ENCODE data around the gene CRLF2.
"Not testable (repeated sequence)": the region's sequence is repeated elsewhere in the genome, so short reads cannot be mapped to it uniquely, and the experiment has no call there.

The CRLF2 gene

DNA sequence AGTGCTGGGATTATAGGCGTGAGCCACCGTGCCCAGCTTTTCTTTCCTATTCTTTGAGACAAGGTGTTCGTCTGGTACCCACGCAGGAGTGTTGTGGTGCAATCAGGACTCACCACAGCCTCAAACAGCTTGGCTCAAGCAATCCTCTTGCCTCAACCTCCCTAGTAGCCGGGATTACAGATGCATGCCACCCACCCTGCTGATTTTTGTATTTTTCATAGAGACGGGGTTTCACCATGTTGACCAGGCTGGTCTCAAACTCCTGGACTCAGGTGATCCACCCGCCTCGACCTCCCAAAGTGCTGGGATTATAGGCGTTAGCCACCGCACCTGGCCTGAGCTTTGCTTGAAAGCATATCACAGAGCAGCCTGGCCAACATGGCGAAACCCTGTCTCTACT, 1.5 kb upstream of the CRLF2 start:
- no peak for DNase-seq (ENCODE audit: low read depth, low spot score)

DNA sequence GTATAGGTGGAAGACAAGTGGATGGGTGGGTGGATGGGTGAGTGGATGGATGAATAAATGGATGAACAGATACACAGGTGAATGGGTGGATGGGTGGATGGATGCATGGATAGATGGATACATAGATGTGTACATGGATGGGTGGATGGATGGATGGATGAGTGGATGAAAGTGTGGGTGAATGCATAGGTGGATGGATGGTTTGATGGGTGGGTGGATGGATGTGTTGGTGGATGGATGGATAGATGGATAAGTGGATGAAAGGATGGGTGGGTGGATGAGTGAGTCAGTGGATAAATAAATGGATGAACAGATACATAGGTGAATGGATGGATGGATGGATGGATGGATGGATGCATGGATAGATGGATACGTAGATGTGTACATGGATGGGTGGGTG, 1.6 kb downstream of the CRLF2 start:
- DNase-seq (ENCODE audit: low read depth, low spot score) = no peak

DNA sequence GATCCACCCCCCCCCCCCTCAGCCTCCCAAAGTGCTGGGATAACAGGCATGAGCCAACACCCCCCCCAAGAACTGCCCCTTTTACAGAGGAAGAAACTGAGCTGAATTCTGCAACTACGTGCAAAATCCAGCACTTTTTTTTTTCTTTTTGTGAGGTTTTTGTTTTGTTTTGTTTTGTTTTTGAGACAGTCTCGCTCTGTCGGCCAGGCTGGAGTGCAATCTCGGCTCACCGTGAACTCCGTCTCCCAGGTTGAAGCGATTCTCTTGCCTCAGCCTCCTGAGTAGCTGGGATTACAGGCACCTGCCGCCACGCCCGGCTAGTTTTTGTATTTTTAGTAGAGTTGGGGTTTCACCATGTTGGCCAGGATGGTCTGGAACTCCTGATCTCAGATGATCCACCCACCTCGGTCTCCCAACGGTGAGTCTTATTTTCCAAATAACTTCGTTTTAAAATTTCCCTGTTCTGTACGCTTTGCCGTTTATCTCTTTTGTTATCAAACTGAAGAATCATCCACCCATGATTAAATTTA, 4.9 kb downstream of the CRLF2 start:
- no peak for DNase-seq (ENCODE audit: low read depth, low spot score)

DNA sequence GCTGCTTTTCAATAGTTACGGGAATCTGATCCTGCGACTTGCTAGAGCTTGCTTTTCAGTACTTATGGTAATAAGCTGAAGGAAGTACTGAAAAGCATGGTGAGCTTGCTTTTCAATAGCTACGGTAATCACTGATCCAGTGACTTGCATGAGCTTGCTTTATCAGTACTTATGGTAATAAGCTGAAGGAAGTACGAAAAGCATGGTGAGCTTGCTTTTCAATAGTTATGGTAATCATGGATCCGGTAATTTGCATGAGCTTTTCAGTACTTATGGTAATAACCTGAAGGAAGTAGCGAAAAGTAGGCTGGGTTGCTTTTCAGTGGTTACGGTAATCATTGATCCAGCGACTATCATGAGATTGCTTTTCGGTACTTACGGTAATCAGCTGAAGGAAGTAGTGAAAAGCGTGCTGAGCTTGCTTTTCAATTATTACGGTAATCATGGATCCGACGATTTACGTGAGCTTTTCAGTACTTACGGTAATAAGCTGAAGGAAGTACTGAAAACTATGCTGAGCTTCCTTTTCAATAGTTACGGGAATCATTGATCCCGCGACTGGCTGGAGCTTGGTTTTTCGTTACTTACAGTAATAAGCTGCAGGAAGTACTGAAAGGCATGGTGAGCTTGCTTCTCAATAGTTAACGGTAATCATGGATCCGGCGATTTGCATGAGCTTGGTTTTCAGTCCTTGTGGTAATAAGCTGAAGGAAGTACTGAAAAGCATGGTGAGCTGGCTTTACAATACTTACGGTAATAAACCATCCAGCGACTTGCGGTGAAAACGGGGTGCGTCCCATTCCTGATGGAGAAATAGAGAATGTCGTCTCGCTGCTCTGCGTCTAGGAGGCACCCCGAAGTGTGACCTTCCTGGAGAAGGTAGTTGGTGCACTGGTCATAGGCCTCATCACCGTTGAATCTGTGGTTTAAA, 6.5 kb downstream of the CRLF2 start:
- no peak for DNase-seq (ENCODE audit: low read depth, low spot score)

DNA sequence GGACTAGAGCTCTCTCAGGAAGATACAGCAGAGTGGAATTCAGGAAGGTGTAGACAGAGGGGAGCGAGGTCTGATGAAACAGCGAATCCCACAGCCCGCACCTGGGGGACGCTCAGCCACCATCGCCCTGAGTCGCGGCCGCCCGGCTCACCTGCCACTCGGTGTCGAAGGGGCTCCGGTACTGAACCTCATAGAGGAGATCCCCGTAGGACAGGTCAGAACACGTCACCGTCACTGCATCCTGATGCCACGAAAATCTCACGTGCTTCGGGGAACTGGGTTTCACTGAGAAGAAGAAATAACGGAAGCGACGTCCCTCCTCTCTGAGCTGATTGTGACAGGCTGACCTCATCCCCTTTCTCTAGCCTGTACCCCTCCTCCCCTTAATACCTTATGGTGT, 10.2 kb downstream of the CRLF2 start:
- DNase-seq (ENCODE audit: low read depth, low spot score) = no peak

DNA sequence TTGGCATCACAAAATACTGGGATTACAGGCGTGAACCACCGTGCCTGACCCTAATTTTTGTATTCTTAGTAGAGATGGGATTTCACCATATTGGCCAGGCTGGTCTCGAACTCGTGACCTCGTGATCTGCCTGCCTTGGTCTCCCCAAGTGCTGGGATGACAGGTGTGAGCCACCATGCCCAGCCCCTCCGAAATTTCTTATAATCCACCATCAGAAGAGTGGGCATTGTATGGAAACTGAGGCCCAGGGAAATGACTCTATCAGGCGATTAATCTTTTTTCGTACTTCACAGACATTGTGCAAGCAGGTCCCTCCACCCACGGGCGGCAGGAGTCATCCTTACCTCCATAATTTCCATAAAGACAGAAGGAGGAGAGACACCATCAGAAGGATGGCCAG, 16.0 kb downstream of the CRLF2 start:
- no peak for DNase-seq (ENCODE audit: low read depth, low spot score)

DNA sequence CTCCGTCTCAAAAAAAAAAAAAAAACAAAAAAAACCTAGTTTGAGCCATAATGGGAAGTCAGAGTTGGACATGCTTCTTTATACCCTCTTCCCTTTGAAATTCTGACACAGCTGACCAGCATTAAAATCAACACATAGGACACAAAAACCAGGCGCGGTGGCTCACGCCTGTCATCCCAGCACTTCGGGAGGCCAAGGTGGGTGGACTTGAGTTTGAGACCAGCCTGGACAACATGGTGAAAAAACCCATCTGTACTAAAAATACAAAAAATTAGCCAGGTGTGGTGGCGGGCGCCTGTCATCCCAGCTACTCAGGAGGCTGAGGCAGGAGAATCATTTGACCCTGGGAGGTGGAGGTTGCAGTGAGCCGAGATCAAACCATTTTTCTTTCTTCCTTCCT, 20.3 kb downstream of the CRLF2 start:
- DNase-seq (ENCODE audit: low read depth, low spot score) = not testable (repeated sequence)

DNA sequence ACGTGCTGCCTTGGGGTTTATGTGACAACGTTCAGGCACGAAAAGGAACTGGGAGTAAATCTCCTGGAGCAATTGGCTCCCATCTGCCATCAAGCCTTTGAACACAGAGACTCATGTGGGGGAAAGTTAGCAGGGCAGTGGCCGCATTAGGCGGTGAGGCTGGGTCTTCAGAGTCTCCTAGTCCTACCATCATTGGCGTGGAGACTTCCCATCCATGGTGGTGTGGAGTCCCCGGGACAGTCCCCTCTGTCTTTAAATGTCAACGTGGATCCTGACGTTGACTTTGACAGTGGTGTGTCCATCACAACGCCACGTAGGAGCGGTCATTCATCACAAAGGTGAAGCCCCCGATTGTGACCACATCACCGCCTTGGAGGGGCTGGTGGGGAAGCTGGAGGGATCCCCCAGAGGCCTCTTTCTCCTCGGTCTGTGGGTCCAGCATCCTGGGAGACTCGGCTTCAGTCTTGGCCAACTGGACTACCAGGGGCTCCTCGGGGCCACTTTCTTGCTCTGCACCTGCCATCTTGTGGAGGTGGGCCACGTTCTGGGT, 21.8 kb downstream of the CRLF2 start:
- no peak for DNase-seq (ENCODE audit: low read depth, low spot score)

DNA sequence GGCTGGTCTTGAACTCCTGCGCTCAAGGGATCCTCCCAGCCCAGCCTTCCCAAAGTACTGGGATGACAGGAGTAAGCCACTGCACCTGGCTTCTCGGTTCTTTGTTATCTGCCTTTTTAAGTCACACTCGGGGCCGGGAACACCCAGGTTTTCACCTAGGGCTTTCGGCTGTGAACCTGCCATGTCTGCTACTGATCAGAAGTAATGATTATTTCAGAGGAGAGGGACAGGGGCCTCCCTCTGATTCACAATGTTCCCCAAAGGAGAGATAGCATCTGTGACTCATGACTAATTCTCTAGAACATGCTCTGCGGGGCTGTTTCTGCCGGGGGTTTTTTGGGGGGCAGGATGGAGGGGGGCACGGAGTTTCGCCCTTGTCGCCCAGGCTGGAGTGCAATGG, 26.9 kb downstream of the CRLF2 start:
- no peak for DNase-seq (ENCODE audit: low read depth, low spot score)

DNA sequence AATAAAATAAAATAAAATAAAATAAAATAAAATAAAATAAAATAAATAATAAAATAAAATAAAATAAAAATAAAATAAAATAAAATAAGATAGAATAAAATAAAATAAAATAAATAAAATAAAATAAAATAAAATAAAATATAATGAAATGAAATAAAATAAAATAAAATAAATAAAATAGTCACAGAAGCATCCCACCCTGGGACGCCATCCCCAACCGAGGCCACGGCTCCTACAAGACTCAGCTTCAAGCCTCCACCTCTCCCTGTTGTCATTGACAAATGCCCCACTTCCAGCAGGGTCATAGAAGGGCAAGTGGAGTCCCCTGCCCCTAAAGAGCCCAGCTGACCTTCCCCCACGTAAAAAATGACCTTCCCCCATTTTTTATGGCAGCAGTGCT, 30.2 kb downstream of the CRLF2 start:
- DNase-seq (ENCODE audit: low read depth, low spot score) = no peak

DNA sequence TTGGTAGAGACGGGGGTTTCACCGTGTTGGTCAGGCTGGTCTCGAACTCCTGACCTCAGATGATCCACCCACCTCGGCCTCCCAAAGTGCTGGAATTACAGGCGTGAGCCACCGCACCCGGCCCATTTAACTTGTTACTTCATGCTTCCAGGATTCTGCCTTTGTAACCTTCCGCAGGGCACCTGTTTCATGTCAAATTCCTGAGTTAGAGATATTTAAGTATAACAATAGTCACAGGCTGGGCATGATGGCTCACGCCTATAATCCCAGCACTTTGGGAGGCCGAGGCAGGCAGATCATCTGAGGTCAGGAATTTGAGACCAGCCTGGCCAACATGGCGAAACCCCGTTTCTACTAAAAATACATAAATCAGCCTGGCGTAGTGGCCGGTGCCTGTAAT, 30.8 kb downstream of the CRLF2 start:
- DNase-seq (ENCODE audit: low read depth, low spot score) = not testable (repeated sequence)

DNA sequence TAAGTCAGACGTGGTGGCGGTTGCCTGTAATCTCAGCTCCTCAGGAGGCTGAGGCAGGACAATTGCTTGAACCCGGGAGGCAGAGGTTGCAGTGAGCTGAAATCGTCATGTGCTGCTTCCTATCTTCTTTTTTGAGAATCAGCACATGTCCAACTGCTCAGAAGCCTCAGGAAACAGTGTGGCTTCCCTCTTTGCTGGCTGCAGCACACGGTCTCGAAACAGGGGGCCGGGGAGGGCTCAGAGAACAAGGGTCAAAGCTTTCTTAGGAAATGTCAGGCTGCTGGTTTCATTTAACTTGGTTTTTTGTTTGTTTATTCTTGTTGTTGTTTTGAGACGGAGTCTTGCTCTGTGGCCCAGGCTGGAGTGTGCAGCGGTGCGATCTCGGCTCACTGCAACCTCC, 31.3 kb downstream of the CRLF2 start:
- DNase-seq (ENCODE audit: low read depth, low spot score) = no peak

DNA sequence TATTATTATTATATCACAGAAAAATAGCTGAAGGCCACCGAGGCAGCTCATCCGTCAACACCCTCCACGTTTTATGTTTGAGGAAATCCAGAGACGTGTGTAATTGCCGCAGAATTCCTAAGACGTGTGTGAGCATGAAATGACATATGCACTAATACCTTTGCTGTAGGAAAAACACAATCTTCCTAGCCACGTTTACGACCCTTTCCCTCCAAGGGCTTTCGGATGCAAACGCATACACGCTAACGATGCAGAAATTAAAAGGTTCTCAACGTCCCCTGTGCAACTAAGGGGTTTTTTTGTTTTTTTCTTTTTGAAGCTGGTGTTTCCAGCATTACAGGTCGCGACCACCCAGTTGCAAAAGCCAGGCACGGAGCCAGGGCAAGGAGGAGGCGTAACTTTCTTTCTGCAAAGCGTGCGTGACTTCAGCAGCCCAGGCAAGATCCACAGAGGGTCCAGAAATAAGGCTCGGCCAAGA, 33.8 kb downstream of the CRLF2 start:
- DNase-seq (ENCODE audit: low read depth, low spot score) = no peak

DNA sequence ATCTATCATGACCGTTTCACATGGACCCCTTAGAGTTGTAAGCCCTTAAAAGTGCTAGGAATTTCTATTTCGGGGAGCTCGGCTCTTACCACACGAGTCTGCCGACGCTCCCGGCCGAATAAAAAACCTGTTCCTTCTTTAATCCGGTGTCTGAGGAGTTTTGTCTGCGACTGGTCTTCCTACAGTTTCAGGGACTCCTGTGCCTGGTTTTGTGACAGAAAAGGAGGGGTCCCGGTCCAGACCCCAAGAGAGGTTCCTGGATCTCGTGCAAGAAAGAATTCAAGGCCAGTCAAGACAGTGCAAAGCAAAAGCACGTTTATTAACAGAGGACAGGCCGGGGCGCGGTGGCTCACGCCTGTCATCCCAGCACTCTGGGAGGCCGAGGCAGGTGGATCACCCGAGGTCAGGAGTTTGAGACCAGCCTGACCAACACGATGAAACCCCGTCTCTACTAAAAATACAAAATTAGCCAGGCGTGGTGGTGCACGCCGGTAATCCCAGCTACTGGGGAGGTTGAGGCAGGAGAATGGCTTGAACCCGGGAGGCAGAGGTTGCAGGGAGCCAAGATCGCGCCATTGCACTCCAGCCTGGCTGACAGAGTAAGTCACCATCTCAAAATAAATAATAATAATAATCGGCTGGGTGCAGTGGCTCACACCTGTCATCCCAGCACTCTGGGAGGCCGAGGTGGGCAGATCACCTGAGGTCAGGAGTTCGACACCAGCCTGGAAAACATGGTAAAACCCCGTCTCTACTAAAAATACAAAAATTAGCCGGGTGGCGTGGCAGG, 35.7 kb downstream of the CRLF2 start:
- DNase-seq (ENCODE audit: low read depth, low spot score) = not testable (repeated sequence)

DNA sequence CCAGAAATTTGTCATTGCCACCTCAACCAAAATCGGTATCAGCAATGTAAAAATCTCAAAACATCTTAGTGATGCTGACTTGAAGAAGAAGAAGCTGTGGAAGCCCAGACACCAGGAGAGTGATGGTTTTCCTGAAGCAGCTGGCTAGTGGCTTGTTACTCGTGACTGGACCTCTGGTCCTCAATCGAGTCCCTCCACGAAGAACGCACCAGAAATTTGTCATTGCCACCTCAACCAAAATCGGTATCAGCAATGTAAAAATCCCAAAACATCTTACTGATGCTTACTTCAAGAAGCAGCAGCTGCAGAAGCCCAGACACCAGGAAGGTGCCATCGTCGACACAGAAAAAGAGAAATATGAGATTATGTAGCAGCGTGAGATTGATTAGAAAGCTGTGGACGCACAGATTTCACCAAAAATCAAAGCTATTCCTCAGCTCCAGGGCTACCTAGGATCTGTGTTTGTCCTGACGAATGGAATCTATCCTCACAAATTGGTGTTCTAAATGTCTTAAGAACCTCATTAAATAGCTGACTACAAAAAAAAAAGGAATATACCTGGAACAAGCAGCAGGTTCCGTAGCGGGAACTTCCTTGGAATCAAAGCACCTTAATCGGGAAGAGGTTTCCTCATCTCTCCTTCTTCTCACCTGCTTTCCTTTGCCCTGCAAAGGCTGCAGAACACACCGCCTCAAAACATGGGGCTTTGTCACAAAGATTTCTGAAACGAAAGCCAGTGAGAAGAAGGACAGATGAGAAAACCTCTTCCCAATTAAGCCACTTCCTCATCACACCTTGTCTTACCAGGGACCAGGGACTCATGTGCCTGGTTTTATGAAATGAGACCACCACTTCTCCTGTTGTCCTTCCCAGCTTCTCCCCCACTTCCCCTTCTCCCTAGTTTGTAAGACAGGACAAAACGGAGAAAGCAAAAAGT, 37.6 kb downstream of the CRLF2 start:
- DNase-seq (ENCODE audit: low read depth, low spot score) = not testable (repeated sequence)

DNA sequence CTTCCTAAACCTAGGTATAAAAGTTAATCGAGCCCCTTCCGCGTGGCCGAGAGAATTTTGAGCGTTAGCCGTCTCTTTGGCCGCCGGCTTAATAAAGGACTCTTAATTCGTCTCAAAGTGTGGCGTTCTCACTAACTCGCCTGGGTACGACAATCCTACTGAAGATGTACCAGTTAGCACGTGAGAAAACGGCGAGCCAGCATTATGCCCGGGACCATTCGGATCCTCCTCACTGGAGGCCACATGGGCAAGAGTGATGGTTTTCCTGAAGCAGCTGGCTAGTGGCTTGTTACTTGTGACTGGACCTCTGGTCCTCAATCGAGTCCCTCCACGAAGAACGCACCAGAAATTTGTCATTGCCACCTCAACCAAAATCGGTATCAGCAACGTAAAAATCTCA, 39.0 kb downstream of the CRLF2 start:
- DNase-seq (ENCODE audit: low read depth, low spot score) = not testable (repeated sequence)

DNA sequence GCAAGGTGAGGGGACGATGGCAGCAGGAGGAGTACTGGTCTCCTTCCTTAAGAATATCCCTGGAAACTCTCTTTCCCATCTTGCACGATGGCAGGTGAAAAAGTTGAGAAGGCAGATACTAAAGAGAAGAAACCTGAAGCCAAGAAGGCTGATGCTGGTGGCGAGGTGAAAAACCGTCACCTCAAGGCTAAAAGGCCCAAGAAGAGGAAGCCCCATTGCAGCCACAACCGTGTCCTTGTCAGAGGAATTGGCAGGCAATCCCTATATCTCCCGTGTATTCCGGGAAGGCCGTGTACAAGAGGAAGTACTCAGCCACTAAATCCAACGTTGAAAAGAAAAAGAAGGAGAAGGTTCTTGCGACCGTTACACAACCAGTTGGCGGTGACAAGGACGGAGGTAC, 40.0 kb downstream of the CRLF2 start:
- no peak for DNase-seq (ENCODE audit: low read depth, low spot score)

DNA sequence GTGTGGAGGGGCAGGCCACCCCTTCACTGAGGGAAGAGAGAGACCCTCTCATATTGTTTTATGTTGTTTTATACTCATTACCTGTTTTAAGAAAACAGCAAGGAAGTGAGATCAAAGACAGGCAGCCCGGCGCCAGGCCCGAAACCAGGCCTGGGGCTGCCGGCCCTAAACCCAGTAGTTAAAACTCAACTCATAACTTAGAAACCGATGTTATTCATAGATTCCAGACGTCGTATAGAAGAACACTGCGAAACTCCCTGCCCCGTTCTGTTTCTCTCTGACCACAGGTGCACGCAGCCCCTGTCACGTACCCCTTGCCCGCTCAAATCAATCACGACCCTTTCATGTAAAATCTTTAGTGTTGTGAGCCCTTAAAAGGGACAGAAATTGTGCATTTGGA, 40.5 kb downstream of the CRLF2 start:
- not testable (repeated sequence) for DNase-seq (ENCODE audit: low read depth, low spot score)

DNA sequence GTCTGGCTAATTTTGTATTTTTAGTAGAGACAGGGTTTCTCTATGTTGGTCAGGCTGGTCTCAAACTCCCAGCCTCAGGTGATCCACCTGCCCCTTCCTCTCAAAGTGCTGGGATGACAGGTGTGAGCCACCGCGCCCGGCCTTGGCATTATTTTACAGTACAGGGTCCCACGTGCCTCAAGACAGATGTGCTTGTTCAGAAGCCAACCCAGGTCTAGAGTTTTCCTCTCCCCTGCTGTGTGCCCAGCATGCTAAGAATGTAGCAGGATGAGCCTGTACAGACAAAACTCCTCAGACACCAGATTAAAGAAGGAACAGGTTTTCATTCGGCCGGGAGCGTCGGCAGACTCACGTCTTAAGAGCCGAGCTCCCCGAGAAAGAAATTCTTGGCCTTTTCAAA, 42.2 kb downstream of the CRLF2 start:
- DNase-seq (ENCODE audit: low read depth, low spot score) = no peak

DNA sequence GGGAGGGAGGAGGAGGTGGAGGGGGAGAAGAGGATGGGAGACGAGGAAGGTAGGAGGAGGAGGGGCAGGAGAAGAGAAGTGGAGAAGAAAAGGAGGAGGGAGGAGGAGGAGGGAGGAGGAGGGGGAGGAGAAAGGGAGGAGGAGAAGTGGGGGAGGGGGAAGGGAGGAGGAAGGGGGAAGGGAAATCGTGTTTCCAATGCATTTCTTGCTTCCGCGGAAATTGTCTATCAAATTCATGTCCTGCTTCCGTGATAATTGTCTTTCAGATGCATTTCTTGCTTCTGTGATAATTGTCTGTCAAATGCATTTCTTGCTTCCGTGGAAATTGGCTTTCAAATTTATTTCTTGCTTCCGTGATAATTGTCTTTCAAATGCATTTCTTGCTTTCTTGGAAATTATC, 43.3 kb downstream of the CRLF2 start:
- no peak for DNase-seq (ENCODE audit: low read depth, low spot score)

DNA sequence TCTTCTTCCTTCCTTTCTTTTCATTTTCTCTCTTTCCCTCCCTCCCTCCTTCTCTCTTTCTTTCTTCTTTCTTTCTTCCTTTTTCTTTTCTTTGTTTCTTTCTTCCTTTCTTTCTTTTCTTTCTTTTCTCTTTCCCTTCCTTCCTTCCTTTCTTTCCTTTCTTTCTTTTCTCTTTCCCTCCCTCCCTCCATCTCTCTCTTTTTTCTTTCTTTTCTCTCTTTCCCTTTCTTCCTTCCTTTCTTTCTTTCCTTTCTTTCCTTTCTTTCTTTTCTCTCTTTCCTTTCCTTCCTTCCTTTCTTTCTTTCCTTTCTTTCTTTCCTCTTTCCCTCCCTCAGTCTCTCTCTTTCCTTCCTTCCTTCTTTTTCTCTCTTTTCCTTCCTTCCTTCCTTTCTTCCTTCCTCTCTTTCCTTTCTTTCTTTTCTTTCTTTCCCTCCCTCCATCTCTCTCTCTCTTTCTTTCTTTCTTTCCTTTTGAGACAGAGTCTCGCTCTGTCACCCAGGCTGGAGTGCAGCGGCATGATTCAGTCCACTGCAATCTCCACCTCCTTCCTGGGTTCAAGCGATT, 44.4 kb downstream of the CRLF2 start:
- no peak for DNase-seq (ENCODE audit: low read depth, low spot score)
